Endodermal cell (in vitro differentiated cells): ENCODE measurements around the gene NECTIN4. TPM values are rescaled to one million over a fixed set of nuclear protein-coding genes. Genes with fewer than 3 reads are reported as not detected.
A peak's percentile ranks its signal among the peaks of the same experiment; 100 is the strongest.

Experiments
- DNase-seq: peaks from one replicate; pipeline ENCODE4 v3.0.0-alpha.2; 2017
- H3K27ac ChIP-seq: 2 replicates; pipeline ENCODE4 v1.5.1; 2013; ENCODE audit warnings: mild to moderate bottlenecking, low read depth, low read length, moderate library complexity
- H3K27me3 ChIP-seq: 2 replicates; pipeline ENCODE4 v1.6.1; 2013; ENCODE audit warnings: mild to moderate bottlenecking, low read length, moderate library complexity; ENCODE audit not compliant: insufficient read depth, control insufficient read depth, poor library complexity, severe bottlenecking
- H3K36me3 ChIP-seq: 2 replicates; pipeline ENCODE4 v1.7.0; 2013; ENCODE audit warnings: mild to moderate bottlenecking, low read length, moderate library complexity; ENCODE audit not compliant: control insufficient read depth, insufficient read depth
- H3K4me1 ChIP-seq: one replicate; pipeline ENCODE4 v1.7.0; 2013; ENCODE audit warnings: low read length; ENCODE audit not compliant: control insufficient read depth, insufficient read depth
- H3K4me3 ChIP-seq: 2 replicates; pipeline ENCODE4 v1.5.1; 2013; ENCODE audit warnings: mild to moderate bottlenecking, low read length, moderate library complexity
- H3K9ac ChIP-seq: 2 replicates; pipeline ENCODE4 v1.6.1; 2013; ENCODE audit warnings: mild to moderate bottlenecking, low read length, moderate library complexity; ENCODE audit not compliant: poor library complexity, severe bottlenecking; ENCODE audit errors: extremely low read depth
- H3K9me3 ChIP-seq: 2 replicates; pipeline ENCODE4 v1.6.1; 2013; ENCODE audit warnings: mild to moderate bottlenecking, low read length, moderate library complexity; ENCODE audit not compliant: control insufficient read depth
- H3K27ac Mint-ChIP-seq: 2 replicates; pipeline ENCODE4 v1.8.0; 2020; ENCODE audit warnings: mixed read lengths
- H3K27me3 Mint-ChIP-seq: 2 replicates; pipeline ENCODE4 v1.8.0; 2021; ENCODE audit warnings: mild to moderate bottlenecking, mixed read lengths; ENCODE audit not compliant: insufficient read depth
- H3K36me3 Mint-ChIP-seq: 2 replicates; pipeline ENCODE4 v1.8.0; 2020; ENCODE audit warnings: low read depth, mixed read lengths
- H3K4me1 Mint-ChIP-seq: 2 replicates; pipeline ENCODE4 v1.8.0; 2020; ENCODE audit warnings: mixed read lengths
- H3K4me3 Mint-ChIP-seq: 2 replicates; pipeline ENCODE4 v1.8.0; 2020; ENCODE audit warnings: mild to moderate bottlenecking, moderate library complexity, mixed read lengths
- H3K9me3 Mint-ChIP-seq: 2 replicates; pipeline ENCODE4 v1.8.0; 2020; ENCODE audit warnings: mild to moderate bottlenecking, mixed read lengths
- WGBS, 2 experiments: methylation state at CpG; one replicate each; pipeline versions ENCODE4 v1.1.5 to v1.1.7; 2013; ENCODE audit warnings: missing lambda C conversion rate in 2 of 2, mixed read lengths in 1 of 2; ENCODE audit not compliant: insufficient coverage in 1 of 2, insufficient read length in 1 of 2; 5-methylcytosine and 5-hydroxymethylcytosine counted together
- total RNA-seq, 2 donors: library from RNA; stranded (reverse); fragmentation: NEBNext Ultra II Directional in 1 of 2; extraction: Animal tissue kit (Norgen Biotek cat#: 25700) in 1 of 2; gene quantifications; 2 replicates in 1 of 2; 3 replicates in 1 of 2; pipeline ENCODE4 v1.2.1, GENCODE V29; 2021
- TF ChIP-seq, protein P1 (sequence below): fragments of 200-600 bp; sonication (generic); conservative IDR thresholded peaks from 2 replicates; pipeline ENCODE4 v1.5.0; 2021; ENCODE audit warnings: antibody characterized with exemption, mild to moderate bottlenecking

NECTIN4 gene
- total RNA-seq, 2 donors from 2014 or later, result not detected

DNA sequence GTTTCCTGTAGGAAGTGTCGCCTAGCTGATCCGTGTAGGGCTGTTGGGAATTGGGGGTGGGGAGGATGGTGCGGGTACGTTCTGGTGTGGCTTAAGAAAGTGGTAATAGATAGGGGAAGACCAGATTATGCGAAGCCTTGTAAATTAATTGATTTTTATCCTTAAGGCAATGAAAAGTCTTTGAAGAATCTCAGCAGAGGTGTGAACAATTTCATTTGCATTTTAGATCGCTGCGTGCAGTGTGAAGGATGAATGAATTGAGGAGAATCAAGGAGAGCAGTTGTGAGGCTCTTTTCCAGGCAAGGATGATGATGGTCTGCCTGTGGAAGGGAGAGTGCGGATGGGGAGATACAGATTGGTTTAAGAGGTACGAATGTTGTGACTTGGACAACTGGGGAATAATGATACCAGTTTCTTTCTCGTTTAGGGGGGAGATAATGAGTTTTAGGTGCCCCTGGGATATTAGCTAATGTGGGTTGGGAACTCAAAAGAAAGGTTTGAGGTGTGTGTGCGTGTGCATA is 43.9 kb upstream of the NECTIN4 start:
- Mint-ChIP-seq H3K36me3 (peaks cover 17% of the 10 kb centered on the region), H3K27ac (no peak overlapping the region), H3K4me1 (peaks cover 20% of the 10 kb centered on the region), H3K4me3 (no peak overlapping the region), H3K9me3 (no peaks in the 10 kb centered on the region), H3K27me3 (no peaks in the 10 kb centered on the region)
- Histone ChIP-seq H3K4me3 (peak overlapping the region; percentile 95), H3K27me3 (no peaks in the 10 kb centered on the region), H3K27ac (peak overlapping the region; percentile 90), H3K4me1 (no peaks in the 10 kb centered on the region), H3K9me3 (no peaks in the 10 kb centered on the region), H3K9ac (peak overlapping the region; percentile 86), H3K36me3 (peaks cover 21% of the 10 kb centered on the region)
- TF ChIP-seq, protein P1, sequence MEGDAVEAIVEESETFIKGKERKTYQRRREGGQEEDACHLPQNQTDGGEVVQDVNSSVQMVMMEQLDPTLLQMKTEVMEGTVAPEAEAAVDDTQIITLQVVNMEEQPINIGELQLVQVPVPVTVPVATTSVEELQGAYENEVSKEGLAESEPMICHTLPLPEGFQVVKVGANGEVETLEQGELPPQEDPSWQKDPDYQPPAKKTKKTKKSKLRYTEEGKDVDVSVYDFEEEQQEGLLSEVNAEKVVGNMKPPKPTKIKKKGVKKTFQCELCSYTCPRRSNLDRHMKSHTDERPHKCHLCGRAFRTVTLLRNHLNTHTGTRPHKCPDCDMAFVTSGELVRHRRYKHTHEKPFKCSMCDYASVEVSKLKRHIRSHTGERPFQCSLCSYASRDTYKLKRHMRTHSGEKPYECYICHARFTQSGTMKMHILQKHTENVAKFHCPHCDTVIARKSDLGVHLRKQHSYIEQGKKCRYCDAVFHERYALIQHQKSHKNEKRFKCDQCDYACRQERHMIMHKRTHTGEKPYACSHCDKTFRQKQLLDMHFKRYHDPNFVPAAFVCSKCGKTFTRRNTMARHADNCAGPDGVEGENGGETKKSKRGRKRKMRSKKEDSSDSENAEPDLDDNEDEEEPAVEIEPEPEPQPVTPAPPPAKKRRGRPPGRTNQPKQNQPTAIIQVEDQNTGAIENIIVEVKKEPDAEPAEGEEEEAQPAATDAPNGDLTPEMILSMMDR, result no peak
- DNase-seq, result peak; percentile 54
- WGBS, 2 experiments, result 1 to 3% methylated on average over 10 to 11 of the region's 11 CpGs

DNA sequence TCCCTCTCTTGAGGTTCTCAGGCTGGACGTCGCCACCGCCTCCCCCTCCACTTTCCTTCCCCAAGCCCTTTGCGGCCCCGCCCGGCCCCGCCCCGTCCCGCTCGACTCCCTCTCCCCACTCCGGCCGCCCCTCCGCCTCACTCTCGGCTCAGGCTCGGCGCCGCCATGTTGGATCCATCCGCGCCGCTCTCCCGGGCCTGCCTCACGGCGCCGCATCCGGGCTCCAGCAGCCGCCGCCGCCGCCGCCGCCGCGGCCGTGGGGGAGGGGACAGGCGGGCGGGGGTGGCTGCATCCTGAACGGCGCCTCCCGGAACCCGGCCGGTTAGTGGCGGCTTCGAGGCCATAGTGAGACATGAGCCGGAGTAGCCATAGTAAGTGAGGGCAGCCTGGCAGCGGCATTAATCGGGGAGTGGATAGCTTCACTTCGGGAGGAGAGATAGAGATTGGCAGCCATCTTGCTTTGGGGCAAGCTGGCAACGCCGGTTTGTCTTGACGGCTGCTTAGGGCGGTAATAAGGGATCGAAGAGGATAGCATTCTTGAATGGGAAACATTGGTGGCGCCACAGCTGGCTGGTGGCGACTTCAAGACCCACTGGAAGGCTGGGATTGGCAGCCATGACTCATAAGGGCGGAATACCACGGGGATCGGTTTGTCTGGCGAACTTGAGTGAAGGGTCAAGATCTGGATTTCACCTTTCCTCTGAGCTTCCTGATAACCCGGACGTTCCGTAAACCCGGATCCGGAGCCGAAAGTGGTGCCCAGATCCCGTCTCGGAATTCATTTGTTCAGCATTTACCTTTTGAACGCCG is 43.3 kb upstream of the NECTIN4 start, which contains the start of gene DEDD:
Gene DEDD, minus strand, starts transcription at position 258 of the 810 bp plus-strand sequence. CDS start 8,205 bp downstream, outside the sequence.
- H3K27me3 Mint-ChIP-seq, result no peaks in the 10 kb centered on the region
- H3K9me3 ChIP-seq, result no peaks in the 10 kb centered on the region
- WGBS, 2 experiments, result 0% methylated on average over 13 to 68 of the region's 68 CpGs
- no peak within 1 kb of the TSS for H3K4me3 Mint-ChIP-seq
- peaks cover 24% of the 10 kb centered on the region for H3K36me3 Mint-ChIP-seq
- no peaks in the 10 kb centered on the region for H3K9me3 Mint-ChIP-seq
- no peaks in the 10 kb centered on the region for H3K27me3 ChIP-seq
- DNase-seq, result peak; percentile 97
- peak within 1 kb of the TSS; percentile 91 for H3K27ac Mint-ChIP-seq
- H3K4me1 Mint-ChIP-seq, result peaks cover 20% of the 10 kb centered on the region
- TF ChIP-seq, protein P1, result peak; percentile 33
- H3K9ac ChIP-seq, result peak within 1 kb of the TSS; percentile 86
- peak within 1 kb of the TSS; percentile 90 for H3K27ac ChIP-seq
- H3K4me1 ChIP-seq, result no peaks in the 10 kb centered on the region
- peak within 1 kb of the TSS; percentile 95 for H3K4me3 ChIP-seq
- peaks cover 28% of the 10 kb centered on the region for H3K36me3 ChIP-seq

DNA sequence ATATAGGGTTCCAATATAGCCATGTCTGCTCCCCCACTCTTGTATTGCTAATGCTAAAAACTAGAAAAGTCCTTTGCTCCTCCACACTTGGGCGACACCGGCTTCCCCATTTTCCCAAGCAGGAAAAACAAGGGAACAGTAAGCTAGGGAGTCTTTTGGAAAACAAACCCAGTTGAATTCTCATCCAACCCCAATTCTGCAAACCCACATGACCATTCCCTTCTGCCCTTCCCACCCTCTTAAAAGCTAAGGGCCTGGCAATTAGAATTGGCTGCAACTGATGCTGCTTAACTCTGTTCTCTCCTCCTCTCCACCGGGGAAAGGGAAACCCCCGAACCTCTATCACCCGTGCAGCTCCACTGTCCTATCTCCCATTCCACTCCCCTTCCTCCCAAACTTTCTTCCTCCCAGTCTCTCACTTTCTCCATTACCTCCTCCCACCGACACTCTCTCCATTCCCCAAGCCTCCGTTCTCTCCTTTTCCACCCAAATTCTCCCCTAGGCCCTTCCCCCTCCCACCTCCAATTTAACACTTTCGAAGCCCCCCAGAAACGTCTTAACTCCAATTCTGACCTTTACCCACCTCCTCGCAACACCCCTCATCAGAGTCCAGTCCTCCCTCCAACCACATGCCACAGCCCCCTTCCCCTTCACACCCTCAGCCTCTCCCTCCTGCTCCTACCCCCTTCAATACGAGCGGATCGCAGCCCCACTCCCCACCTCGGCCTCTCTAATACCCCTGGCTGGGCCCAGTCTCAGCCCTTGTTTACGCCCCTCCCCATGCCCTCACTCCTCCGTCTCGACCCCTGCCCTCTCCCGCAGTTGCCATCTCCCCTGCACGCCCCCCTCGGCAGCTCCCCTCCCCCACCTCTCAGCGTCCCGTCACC is 42.4 kb upstream of the NECTIN4 start:
- H3K9me3 Mint-ChIP-seq, result no peaks in the 10 kb centered on the region
- H3K27ac Mint-ChIP-seq, result peak overlapping the region; percentile 91
- H3K9ac ChIP-seq, result peak overlapping the region; percentile 86
- TF ChIP-seq, protein P1, result no peak
- H3K36me3 ChIP-seq, result peaks cover 36% of the 10 kb centered on the region
- H3K4me3 Mint-ChIP-seq, result no peak overlapping the region
- H3K4me3 ChIP-seq, result peak overlapping the region; percentile 95
- H3K27me3 ChIP-seq, result no peaks in the 10 kb centered on the region
- peak overlapping the region; percentile 90 for H3K27ac ChIP-seq
- H3K4me1 Mint-ChIP-seq, result peaks cover 20% of the 10 kb centered on the region
- no peaks in the 10 kb centered on the region for H3K9me3 ChIP-seq
- DNase-seq, result peak; percentile 50
- H3K36me3 Mint-ChIP-seq, result peaks cover 31% of the 10 kb centered on the region
- WGBS, 2 experiments, result 1% methylated on average over 14 to 22 of the region's 22 CpGs
- H3K4me1 ChIP-seq, result no peaks in the 10 kb centered on the region
- no peaks in the 10 kb centered on the region for H3K27me3 Mint-ChIP-seq
